OCI-M2 (cell line): Measurements from ENCODE around the gene OR52B6.
A peak's percentile ranks its signal among the peaks of the same experiment; 100 is the strongest.
"Not testable (repeated sequence)": the region's sequence is repeated elsewhere in the genome, so short reads cannot be mapped to it uniquely, and the experiment has no call there.

ENCODE experiments used
- DNase-seq: peaks from one replicate; lab custom pipeline; 2025; ENCODE audit not compliant: unreplicated experiment; lab: John Stamatoyannopoulos, UW

OR52B6 gene

DNA sequence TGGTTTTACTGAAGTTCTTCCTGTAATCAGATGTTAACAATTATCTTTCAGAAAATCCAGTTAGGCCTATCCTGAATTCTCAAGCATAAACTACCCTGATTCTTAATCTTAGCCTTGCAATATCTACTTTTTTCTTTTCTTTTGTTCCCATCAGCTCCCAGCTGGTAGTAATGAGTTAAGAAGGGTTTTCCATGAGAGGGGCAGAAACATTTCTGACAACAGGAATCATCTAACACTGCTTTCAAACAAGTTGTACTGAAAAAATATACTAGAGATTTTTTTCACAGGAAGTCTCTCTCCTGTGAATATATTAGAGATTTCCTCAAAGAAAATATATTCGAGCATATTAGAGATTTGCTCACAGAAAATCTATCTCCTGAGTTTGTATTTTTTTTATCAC lies 12.5 kb downstream of the OR52B6 start:
- DNase-seq, result no peak

DNA sequence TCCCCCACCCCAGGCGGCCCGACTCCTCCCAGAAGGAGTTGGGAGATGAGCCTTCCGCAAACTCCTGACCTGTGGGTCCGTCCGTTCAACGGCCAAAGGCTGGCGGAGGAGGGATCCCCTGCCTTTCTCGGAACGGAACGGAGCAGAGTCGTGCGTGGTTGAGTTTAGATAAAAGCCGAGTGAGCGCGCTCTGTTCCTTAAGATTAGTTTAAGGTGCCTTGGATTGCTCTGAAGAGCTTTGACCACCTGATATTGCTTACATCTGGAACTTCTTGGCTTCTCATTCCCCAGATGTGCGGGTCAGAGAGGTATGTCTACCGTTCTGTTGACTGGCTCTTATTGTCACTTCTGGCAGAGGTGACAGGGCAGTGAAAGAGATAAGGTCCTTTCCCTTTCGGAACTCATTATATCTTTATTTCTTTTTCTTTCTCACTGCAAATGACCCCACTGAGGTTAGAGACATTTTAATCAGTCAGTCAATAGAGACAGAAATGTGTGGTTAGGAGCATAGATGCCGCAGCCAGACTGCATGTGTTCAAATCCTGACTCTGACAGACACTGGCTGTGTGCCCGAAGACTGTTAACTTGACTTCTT lies 16.0 kb downstream of the OR52B6 start, which contains the start of gene TRIM6:
Gene TRIM6 (plus strand): TSS at position 31 of the 595 bp plus-strand sequence. CDS start 261 bp downstream, at position 292.
- peak; percentile 38 for DNase-seq

DNA sequence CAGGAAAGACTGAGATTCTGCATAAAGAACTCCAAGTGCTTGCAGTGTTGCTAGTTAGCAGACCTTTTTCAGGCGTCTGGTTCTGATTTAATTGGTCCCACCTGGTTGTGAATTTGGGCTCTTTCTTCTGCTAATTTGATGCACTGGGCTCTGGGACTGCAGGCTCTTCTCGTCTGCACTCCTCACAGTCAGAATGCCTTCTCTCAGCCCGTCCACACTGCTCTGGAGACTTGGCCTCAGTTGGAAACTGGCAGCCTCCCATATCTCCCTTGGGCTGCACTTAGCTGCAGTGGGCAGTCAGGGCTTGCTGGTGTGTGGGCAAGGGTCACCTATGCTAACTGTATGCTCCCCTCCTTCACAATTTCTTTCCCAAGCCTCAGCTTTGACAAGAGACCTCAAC lies 17.3 kb downstream of the OR52B6 start:
- no peak for DNase-seq

DNA sequence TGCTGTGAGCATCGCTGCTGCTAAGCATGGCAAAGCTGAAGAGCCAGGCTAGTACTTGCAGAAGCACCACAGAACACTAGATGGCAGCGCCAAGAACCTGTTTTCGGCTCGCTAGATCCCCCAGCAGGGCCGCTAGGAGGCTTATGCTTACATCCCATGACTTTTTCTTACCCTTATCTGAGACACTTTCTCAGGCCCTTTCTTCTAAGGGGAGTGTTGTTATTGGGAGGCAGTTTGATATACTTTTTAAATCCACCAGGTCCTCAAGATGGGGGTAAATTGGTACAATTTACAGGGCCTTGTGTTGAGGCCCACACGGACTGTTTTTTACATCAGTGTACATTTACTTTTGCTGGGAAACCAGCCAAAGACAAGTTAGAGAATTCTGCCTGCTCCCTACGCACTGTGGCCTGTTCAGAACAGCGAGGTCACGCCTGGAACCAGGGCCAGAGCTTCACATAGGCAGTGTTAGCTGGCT lies 19.7 kb downstream of the OR52B6 start:
- DNase-seq, result peak; percentile 38

- not testable (repeated sequence) for DNase-seq
Measured at GRCh38 chr11:5602791-5603190, 22.1 kb downstream of the OR52B6 start.

- no peak for DNase-seq
Measured at GRCh38 chr11:5603326-5603725, 22.6 kb downstream of the OR52B6 start.

- DNase-seq, result no peak
Measured at GRCh38 chr11:5604896-5605295, 24.2 kb downstream of the OR52B6 start.

GRCh38 chr11:5605849-5606248 lies 25.2 kb downstream of the OR52B6 start:
- no peak for DNase-seq

- no peak for DNase-seq
Measured at GRCh38 chr11:5608808-5609207, 28.1 kb downstream of the OR52B6 start.

- no peak for DNase-seq
Measured at GRCh38 chr11:5610446-5610845, 29.8 kb downstream of the OR52B6 start.

GRCh38 chr11:5611627-5612026 lies 30.9 kb downstream of the OR52B6 start:
- no peak for DNase-seq

- DNase-seq, result no peak
Measured at GRCh38 chr11:5618807-5619206, 38.1 kb downstream of the OR52B6 start.

DNA sequence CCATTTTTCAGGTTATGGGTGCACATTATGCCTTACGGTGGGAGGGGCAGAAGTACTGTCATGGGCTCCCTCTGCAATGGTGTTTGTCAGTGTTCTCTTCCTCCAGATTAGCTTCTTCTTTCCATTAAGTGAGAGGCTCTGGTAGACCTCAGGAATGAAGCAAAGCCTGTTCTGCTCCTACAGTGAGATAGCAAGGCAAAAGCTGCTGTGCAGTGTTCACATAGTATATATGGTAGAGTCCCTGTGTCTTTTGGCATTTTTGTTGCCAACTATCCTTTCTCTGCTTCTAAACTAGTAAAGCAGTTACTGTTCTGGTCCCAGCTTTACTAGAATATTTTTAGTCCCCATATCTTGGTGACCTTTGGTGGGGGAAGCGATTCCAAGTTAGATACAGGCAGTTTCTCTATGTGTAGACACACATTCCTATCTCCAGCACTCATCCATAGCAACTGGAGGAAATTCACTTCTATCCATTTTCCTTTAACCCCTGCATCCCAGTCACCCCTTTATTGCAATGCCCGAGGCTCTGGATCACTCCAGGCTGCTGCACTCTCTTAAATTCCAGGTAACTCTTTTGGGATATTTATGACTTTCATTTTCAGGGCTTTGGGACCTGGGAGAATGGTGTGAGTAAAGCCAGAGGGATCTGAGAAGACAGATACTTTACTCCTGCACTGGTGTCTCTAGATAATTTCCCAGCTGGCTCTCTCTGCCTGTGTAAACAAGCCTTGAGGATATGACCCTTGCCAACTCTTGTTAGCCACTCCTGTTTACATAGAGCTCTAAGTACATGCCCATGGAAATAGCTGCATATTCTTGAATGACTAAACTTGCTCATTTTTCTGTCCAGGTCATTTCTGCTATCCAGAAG lies 40.2 kb downstream of the OR52B6 start:
- DNase-seq, result no peak

- no peak for DNase-seq
Measured at GRCh38 chr11:5621580-5621979, 40.9 kb downstream of the OR52B6 start.

- DNase-seq, result no peak
Measured at GRCh38 chr11:5622802-5623201, 42.1 kb downstream of the OR52B6 start.

DNA sequence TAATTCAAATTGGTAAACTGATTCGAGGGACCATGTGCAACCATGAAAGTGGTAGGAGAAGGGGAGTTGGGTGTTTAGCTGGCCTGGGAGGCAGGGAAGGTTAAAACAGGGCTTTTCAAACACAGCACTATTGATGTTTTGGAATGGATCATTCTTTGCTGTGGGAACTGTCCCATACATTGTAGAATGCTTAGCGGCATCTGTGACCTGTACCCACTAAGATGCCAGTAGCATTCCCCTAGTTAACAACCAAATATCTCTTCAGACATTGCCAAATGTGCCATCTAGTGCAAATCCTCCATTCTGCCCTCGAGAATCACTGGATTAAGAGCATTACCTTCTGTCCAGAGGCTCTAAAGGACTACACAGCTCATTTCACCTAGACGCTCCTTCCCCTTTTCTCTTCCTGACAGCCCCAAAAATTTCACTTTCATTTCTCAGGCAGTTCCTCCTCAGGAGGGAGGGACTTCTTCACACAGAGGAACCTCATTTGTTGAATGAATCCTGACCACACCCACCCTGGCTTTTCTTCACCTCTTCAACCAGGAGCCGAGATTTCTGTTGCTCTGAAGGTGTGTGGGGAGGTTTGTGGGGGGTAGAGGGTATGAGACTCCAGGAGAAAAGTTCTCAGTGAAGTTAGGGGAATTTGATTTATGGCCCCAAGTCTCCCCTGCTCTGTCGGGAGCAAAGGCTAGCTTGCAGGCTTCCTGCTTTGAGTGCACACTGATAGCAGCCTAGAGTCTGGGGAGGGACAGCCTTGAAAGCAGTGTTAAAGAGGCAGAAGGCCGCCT lies 44.0 kb downstream of the OR52B6 start, which contains the start of gene TRIM34:
Gene TRIM34 (plus strand): TSS at position 513 of the 791 bp plus-strand sequence. CDS start 7,331 bp downstream, outside the sequence.
- DNase-seq, result peak; percentile 38

DNA sequence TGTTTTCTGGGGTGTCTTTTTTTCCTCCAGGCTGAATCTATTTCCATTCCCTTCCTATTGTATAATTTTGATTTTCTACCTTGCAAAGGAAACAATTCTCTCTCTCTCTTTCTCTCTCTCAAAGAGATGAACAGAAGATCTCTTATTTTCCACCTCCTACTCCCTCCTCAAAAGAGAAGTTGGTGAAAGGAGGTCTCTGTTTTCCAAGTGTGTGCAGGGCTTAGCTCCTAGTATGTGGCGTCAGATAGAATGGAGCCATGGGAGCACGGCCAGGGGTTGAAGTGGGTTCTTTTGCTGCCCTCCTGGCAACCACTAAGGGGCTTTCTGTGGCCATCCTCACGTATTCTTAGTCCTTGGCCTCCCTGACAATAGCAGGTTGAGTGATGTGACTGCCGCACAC lies 44.6 kb downstream of the OR52B6 start:
- no peak for DNase-seq

- no peak for DNase-seq
Measured at GRCh38 chr11:5626196-5626595, 45.5 kb downstream of the OR52B6 start.

GRCh38 chr11:5631417-5631816 lies 50.7 kb downstream of the OR52B6 start:
- DNase-seq, result no peak
